Suppressor macrophage treated with lipopolysaccharide for 4 hours (primary cell): ENCODE results near the gene ZSCAN22.

ENCODE experiments used
- DNase-seq: peaks from one replicate; pipeline ENCODE4 v3.0.0-alpha.2; 2020

ZSCAN22 gene

DNA sequence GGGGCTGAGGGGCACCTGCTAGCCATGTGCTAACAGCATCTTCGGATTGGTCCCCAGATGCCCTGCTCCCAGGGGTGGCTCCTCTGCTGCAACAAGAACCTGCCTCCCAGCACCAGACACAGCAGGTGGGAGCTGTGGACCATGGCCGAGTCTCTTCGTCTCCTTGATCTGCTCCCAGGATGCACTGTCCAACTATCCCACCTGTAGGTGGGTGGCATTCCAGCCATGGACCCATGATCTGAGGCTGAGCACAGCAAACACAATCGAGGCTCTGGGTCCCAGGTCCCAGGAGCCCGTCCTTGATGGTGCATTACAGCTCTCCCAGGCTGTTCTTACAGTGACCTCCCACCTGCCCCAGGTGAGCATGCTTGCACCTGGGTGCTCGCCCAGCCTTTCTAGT, 52.5 kb downstream of the ZSCAN22 start:
- no peak for DNase-seq

DNA sequence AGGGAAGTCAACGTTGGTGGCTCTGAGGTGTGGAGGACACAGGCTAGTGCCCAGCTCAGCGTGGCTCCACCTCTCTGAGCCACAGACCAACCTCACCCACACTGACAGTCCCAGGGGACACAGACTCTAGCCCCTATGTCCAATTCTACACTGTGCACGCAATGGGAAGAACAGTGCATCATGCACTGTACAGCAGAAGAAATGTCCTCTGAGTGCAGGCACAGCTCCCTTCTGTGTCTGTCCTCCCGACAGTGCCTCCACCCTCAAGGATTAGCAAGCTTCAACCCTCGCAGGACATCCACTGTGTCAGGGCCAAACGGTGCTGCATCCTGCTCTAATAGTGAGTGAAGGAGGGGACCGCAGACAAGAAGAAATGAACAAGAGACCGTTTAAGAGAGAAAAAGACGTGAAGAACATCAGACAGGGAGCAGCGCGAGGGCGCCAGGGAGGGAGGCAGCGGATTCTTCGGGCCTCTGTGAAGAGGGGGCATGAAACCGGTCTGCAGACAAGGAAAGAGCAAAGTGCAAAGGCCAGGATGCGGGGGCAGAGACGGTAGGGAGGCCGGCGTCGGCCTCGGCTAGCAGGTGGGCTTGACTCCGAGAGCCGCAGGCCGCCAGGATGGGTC, 53.4 kb downstream of the ZSCAN22 start:
- DNase-seq: no peak

DNA sequence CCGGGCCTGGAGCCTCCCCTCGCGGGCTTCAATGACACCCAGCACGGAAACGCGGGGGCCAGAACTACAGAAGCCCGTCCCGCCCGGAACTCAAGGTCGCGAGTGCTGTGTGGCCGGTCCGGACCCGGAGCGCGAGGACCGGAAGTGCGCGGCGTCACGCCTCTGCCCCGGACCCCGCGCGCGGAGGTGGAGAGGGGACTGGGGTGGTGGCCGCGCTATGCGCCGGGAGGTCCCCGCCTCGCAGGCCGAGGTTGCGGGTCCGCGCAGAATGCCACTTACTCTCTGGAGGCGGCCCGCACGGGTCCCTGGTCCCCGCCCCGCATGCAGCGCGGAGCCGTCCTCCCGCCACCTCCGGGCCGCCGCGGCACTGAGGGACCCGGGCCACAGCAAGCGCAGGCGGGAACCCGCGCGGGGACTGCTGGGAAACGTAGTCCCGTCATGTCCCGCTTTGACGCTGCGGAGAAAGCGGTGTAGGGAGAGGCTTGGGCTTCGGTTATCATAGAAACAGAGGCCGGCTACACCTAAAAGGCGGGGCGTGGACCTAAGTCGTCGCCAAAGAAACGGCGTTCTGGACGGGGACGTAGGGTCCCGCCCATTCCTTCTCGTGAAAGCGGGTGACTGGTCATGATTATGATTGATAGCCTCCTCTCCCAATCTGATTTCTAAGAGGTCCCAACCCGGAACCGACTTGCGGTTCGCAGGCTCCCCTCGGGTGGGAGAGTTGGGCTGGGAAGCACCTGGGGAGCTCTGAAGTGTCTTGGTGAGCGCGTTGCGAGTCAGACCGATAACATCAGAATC, 54.1 kb downstream of the ZSCAN22 start, which contains the start of gene ZNF837:
Gene ZNF837 (minus strand): TSS at position 369 of the 798 bp plus-strand sequence. CDS start 11,698 bp downstream, outside the sequence.
- DNase-seq: peak; percentile 100

DNA sequence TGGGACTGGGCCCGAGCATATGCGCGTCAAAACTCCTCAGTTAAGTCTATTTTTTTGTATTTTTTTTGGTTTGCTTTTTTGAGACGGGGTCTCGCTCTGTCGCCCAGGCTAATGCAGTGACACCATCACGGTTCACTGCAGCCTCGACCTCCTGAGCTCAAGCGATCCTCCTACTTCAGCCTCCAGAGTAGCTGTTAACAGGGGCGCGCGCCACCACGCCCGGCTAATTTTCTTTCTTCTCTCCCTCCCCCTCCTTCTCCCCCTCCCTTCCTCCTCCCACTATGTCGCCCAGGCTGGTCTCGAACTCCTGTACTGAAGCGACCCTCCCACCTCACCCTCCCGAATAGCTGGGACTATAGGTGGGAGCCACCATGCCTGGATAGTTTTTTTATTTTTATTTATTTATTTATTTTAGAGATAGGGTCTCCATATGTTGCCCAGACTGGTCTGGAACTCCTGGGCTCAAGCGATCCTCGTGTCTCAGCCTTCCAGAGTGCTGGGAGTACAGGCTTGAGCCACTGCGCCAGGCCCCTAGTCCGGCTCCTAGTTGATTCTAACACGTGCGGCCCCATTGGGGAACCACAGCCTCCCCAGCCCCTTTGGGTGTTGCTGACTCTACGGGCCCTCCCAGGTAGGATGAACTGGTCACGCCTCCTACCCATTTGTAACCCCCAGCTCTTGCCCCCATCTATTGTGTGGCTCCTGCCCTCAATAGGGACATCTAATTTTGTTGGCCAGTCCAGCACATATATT, 54.8 kb downstream of the ZSCAN22 start:
- DNase-seq: no peak

DNA sequence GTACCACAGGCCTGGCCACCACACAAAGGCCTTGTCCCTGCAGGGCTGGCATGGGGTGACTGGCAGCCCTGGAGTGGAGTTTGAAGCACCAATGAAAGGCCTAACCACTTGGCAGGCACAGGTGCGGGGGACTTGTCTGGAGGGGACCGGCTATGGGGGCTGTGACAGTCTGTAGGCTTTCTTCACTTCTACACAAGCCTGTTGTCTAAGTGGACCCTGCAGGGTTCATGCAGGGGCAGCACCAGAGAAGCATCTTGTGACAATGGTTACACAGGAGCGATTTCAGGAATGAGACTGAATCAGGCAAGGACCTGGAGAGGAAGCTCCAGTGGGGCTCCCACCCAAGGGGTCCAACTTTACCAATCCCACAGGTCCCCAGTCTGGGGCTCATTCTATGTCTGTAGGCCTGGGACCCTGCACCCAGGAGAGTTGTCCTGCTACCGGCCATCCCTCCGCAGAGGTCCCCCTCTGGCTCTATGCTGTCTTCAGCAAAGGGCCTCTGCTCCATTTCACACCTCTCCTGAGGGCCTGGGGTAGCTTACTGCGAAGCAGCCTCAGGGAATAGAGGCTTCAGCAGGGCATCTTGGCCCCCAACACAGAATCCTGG, 56.3 kb downstream of the ZSCAN22 start:
- no peak for DNase-seq

DNA sequence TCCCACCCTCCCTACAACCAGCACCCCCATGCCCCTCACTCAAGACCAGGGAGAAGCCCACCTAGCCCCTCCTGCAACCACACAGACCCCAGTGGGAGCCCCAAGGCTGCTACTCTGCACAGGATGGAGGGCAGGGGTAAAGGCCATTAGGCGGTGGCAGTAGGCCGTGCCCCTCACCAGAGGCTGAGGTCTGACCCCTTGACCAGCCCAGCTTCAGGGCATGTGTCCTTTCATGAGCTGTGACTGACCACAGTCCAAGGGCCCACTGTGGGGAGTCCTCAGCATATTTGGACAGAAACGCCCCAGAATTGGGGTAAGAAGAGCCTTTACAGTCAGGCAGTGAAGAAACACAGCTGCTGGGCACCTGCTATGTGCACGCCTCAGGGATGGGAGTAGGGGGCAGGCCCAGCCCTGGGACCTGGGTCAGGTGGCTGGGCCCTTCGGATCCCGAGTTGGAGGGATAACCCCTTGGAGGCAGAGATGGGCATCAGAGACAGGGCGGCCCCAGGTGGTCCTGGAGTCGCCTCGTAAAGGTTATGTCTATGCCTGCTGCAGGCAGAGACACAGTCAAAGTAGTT, 58.6 kb downstream of the ZSCAN22 start:
- no peak for DNase-seq

DNA sequence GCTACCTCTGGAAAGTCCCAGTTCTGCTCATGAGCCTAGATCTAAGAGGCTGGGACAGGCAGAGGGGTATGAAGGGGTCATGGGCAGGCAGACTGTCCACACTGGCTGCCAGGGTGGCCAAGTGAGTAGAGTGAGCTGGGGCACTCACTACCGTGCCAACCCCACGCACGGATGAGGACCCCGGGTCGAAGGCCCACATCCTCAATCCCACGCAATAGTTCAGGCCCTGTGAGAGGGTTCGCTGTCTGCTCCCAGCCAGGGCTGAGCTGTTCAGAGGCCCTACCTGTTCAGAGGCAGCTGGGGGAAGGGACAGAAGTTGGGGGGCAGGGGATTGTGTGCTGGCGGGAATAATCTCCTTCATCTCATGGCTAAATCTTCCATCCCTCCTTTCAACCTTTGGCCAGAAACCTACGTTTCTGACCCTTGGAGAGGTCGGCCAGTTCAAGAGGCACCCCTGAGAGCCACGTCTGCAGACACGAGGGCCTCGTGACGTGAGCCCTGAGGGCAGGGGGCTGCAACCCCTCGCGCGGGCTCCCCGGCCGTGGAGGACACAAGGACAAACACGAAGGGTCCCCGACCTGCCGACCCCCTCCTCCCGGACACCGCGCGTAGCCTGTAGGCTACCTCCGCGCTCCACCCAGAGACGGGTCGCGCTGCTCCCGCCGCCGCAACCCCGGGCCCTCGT, 59.2 kb downstream of the ZSCAN22 start:
- no peak for DNase-seq

DNA sequence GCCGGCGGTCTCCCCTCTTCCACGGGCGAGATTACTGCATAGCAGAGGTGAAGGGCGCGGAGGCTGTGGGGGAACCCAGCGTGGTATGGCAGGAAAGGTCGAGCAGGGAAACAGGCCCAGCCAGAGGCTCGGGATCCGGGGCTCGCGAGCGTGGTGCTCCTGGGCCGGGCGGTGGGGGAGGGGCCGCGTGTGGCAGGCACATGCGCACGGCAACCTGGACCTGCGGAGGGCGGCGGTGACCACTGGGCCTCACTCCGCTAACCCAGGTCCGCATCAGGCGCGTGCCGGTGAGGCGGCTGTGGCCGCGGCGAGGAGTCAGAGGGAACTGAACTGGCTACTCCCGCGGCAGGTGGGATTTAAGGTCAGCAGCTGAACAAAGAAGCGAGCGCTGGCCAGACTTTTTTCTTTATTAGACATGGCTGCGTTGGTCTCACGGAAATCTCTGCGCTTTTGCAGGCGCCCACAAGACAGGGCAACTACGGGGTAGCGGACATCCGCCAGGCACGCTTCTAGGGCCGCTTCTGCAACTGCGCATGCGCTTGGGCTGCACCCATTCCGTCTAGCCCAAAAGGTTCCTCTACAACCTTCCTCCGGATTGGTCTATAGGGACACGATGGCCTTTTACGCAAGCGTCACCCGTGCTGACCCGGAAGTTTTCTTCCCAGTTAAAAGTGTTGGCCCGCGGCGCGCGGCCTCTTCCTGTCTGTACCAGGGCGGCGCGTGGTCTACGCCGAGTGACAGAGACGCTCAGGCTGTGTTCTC, 60.0 kb downstream of the ZSCAN22 start, which contains the start of gene RPS5:
Gene RPS5 (plus strand): TSS at position 694 of the 762 bp plus-strand sequence. CDS start 869 bp downstream, outside the sequence.
- peak; percentile 99 for DNase-seq

DNA sequence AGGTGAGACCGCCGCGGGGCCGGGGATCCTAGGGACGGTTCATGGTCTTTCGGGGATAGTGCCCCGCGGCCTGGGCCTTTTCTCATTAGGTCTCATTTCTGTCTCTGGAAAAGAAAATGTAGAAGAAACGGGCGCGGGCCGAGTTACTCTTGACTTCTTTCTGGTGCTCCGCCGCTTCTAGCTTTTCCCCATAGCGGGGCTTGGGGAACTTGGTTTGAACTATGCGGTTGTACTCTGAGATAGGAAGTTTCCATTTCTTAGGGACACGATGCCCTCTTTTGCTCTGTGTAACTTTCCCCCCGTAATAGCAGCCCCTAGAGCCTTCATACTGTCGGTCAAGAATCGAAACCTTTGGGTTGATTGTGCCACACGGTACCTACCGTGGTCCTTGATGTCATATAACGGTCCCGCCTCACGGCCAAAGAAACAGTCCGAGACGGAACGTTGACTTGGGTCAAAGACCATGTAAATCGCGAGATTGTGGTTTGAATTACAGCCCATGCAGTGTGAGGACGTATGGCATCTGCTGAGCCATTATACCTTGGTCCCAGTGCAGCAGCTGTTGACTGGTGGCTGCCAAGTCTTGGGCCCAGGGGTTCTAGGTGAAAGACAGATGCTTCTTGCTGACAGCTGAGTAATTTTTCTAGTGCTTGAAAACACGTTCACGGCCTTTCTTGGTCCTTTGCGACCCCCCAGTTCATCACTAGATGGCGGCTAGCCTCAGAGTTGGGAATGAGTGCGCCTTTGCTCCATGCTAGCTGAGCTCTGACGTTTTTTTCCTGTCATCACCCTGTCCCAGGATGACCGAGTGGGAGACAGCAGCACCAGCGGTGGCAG, 60.8 kb downstream of the ZSCAN22 start:
- no peak for DNase-seq

DNA sequence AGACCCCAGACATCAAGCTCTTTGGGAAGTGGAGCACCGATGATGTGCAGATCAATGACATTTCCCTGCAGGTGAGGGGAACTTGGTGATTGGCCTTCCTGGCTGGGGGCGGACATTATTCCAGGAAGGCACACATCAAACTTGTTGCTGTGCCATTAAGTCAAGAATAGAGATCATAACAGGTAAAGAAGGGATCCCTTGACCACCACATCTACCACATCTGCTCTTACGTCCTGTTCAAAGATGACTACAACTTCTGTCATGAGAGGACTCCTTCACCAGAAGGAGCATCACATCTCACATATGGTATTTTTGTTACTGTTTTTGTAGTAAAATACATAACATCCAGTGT, 61.4 kb downstream of the ZSCAN22 start:
- DNase-seq: no peak
